CD4-positive, alpha-beta T cell treated with Interferon alpha-2 for 1 hour (primary cell): ENCODE results near the gene UBR2.
"Not testable (repeated sequence)": the region's sequence is repeated elsewhere in the genome, so short reads cannot be mapped to it uniquely, and the experiment has no call there.

Experiments used
- DNase-seq, 2 donors: peaks; one replicate each; pipeline ENCODE4 v3.0.0-alpha.2; 2020 to 2022

UBR2 gene

GRCh38 chr6:42733867-42734481, 170.1 kb downstream of the UBR2 start:
- not testable (repeated sequence) for DNase-seq

- no peak for DNase-seq
Measured at GRCh38 chr6:42735976-42736375, 172.1 kb downstream of the UBR2 start.

- no peak for DNase-seq
Measured at GRCh38 chr6:42740725-42741124, 176.9 kb downstream of the UBR2 start.

- no peak for DNase-seq
Measured at GRCh38 chr6:42742116-42742894, 178.5 kb downstream of the UBR2 start.
